ENCODE results near the gene CDIPT.

DNA sequence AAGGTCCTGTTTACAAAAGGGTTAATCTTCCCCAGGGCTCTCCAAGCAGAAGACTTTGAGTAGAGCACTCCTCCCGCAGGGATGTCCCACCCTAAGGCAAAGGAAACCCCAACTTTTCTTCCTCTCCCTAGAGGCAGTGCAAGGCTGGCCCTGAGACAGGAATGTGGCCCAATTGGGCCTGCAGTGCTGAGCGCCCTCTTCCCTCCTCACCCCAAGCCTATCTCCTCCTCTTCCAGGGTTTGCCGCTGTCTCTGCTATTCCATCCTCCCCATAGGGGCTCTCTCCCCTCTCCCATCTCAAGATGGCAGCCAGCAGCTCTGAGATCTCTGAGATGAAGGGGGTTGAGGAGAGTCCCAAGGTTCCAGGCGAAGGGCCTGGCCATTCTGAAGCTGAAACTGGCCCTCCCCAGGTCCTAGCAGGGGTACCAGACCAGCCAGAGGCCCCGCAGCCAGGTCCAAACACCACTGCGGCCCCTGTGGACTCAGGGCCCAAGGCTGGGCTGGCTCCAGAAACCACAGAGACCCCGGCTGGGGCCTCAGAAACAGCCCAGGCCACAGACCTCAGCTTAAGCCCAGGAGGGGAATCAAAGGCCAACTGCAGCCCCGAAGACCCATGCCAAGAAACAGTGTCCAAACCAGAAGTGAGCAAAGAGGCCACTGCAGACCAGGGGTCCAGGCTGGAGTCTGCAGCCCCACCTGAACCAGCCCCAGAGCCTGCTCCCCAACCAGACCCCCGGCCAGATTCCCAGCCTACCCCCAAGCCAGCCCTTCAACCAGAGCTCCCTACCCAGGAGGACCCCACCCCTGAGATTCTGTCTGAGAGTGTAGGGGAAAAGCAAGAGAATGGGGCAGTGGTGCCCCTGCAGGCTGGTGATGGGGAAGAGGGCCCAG lies 50.0 kb downstream of the CDIPT start:
- no peak for TF ChIP-seq EP300 (IDR thresholded peaks at IDR 0.05)
- no peak for TF ChIP-seq CTCF (IDR thresholded peaks at IDR 0.05)
- no peak for TF ChIP-seq POLR2A (IDR thresholded peaks at IDR 0.05)

Measured in tibial nerve (tissue), 4 donors.